Loucy (cell line): ENCODE measurements around the gene SNX8.
"Not testable (repeated sequence)": the region's sequence is repeated elsewhere in the genome, so short reads cannot be mapped to it uniquely, and the experiment has no call there.

Experiments used
- H2AFZ ChIP-seq: fragments of 200-600 bp; sonication (generic); 2 replicates; pipeline ENCODE4 v1.6.0; 2016; ENCODE audit warnings: antibody characterized with exemption, mild to moderate bottlenecking, low read length, moderate library complexity
- H3F3A ChIP-seq: fragments of 200-600 bp; 2 replicates; pipeline ENCODE4 v1.6.0; 2016; ENCODE audit warnings: antibody characterized with exemption, low read depth, mild to moderate bottlenecking
- H3K27me3 ChIP-seq: fragments of 200-600 bp; sonication (generic); 2 replicates; pipeline ENCODE4 v1.6.1; 2014; ENCODE audit warnings: low read length, mild to moderate bottlenecking; ENCODE audit not compliant: insufficient read depth, poor library complexity, severe bottlenecking
- H3K36me3 ChIP-seq: fragments of 200-600 bp; sonication (generic); 2 replicates; pipeline ENCODE4 v1.6.1; 2016; ENCODE audit warnings: low read length; ENCODE audit not compliant: insufficient read depth
- H3K4me1 ChIP-seq: fragments of 200-600 bp; sonication (generic); 2 replicates; pipeline ENCODE4 v1.5.1; 2014; ENCODE audit warnings: low read length, mild to moderate bottlenecking; ENCODE audit not compliant: insufficient read depth, poor library complexity, severe bottlenecking
- H3K4me2 ChIP-seq: fragments of 200-600 bp; sonication (generic); 2 replicates; pipeline ENCODE4 v1.6.0; 2014; ENCODE audit warnings: antibody characterized with exemption, low read length, low read depth, mild to moderate bottlenecking; ENCODE audit not compliant: poor library complexity, severe bottlenecking
- H3K4me3 ChIP-seq: fragments of 200-600 bp; sonication (generic); 2 replicates; pipeline ENCODE4 v1.5.1; 2014; ENCODE audit warnings: low read length, mild to moderate bottlenecking, mixed read lengths; ENCODE audit not compliant: poor library complexity, severe bottlenecking
- H3K79me2 ChIP-seq: fragments of 200-600 bp; sonication (generic); 2 replicates; pipeline ENCODE4 v1.6.1; 2014; ENCODE audit warnings: low read length; ENCODE audit not compliant: insufficient read depth
- H3K9ac ChIP-seq: fragments of 200-600 bp; sonication (generic); 2 replicates; pipeline ENCODE4 v1.6.0; 2014; ENCODE audit warnings: mild to moderate bottlenecking, low read depth, low read length, moderate library complexity; ENCODE audit not compliant: poor library complexity, severe bottlenecking
- H3K9me2 ChIP-seq: fragments of 200-600 bp; sonication (generic); replicated peaks from 2 replicates; pipeline ENCODE4 v1.6.1; 2016; ENCODE audit warnings: low read depth, low read length, mixed read lengths
- H3K9me3 ChIP-seq: fragments of 200-600 bp; sonication (generic); 2 replicates; pipeline ENCODE4 v1.6.1; 2014; ENCODE audit warnings: mild to moderate bottlenecking, antibody characterized with exemption, low read length, low read depth; ENCODE audit not compliant: insufficient read depth
- H4K20me1 ChIP-seq: fragments of 200-600 bp; sonication (generic); 2 replicates; pipeline ENCODE4 v1.6.0; 2014; ENCODE audit warnings: antibody characterized with exemption, low read length, mild to moderate bottlenecking; ENCODE audit not compliant: insufficient read depth, poor library complexity, severe bottlenecking
- EZH2phosphoT487 ChIP-seq: fragments of 200-600 bp; IDR thresholded peaks from 2 replicates; pipeline ENCODE4 v1.6.1; 2018; ENCODE audit warnings: antibody characterized with exemption, mild to moderate bottlenecking, moderate library complexity, borderline replicate concordance
- TF ChIP-seq, protein P1 (sequence below): fragments of 200-600 bp; sonication (generic); conservative IDR thresholded peaks from 2 replicates; pipeline ENCODE4 v1.5.1; 2014; ENCODE audit warnings: mild to moderate bottlenecking, antibody characterized with exemption, low read length

The SNX8 gene

GRCh38 chr7:2271273-2272026, 42.8 kb downstream of the SNX8 start:
- H3K9me2 ChIP-seq, result no peaks in the 10 kb centered on the region
- no peak for TF ChIP-seq EZH2phosphoT487
- TF ChIP-seq, protein P1, sequence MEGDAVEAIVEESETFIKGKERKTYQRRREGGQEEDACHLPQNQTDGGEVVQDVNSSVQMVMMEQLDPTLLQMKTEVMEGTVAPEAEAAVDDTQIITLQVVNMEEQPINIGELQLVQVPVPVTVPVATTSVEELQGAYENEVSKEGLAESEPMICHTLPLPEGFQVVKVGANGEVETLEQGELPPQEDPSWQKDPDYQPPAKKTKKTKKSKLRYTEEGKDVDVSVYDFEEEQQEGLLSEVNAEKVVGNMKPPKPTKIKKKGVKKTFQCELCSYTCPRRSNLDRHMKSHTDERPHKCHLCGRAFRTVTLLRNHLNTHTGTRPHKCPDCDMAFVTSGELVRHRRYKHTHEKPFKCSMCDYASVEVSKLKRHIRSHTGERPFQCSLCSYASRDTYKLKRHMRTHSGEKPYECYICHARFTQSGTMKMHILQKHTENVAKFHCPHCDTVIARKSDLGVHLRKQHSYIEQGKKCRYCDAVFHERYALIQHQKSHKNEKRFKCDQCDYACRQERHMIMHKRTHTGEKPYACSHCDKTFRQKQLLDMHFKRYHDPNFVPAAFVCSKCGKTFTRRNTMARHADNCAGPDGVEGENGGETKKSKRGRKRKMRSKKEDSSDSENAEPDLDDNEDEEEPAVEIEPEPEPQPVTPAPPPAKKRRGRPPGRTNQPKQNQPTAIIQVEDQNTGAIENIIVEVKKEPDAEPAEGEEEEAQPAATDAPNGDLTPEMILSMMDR, result no peak
- no peaks in the 10 kb centered on the region for H3F3A ChIP-seq
- H3K9ac ChIP-seq, result no peak overlapping the region
- no peaks in the 10 kb centered on the region for H3K27me3 ChIP-seq
- H4K20me1 ChIP-seq, result no peaks in the 10 kb centered on the region
- H3K4me3 ChIP-seq, result no peak overlapping the region
- no peak overlapping the region for H3K4me2 ChIP-seq
- H3K4me1 ChIP-seq, result no peaks in the 10 kb centered on the region
- H2AFZ ChIP-seq, result no peak overlapping the region
- H3K9me3 ChIP-seq, result no peaks in the 10 kb centered on the region
- H3K79me2 ChIP-seq, result no peaks in the 10 kb centered on the region
- H3K36me3 ChIP-seq, result peaks cover 6% of the 10 kb centered on the region; the same call in 1 of the 2 replicates

GRCh38 chr7:2270495-2270894, 43.7 kb downstream of the SNX8 start:
- Histone ChIP-seq H3K4me2 (no peak overlapping the region), H3F3A (no peaks in the 10 kb centered on the region), H4K20me1 (no peaks in the 10 kb centered on the region), H3K9ac (no peak overlapping the region), H3K9me3 (no peaks in the 10 kb centered on the region), H3K4me1 (no peaks in the 10 kb centered on the region), H3K36me3 (peaks cover 6% of the 10 kb centered on the region; the same call in 1 of the 2 replicates), H2AFZ (no peak overlapping the region), H3K9me2 (no peaks in the 10 kb centered on the region), H3K4me3 (no peak overlapping the region), H3K27me3 (no peaks in the 10 kb centered on the region), H3K79me2 (no peaks in the 10 kb centered on the region)
- TF ChIP-seq, protein P1, result no peak
- no peak for TF ChIP-seq EZH2phosphoT487

- Histone ChIP-seq H3K79me2 (no peaks in the 10 kb centered on the region), H3K9ac (no peak overlapping the region), H3K27me3 (no peaks in the 10 kb centered on the region), H4K20me1 (no peaks in the 10 kb centered on the region), H3K9me2 (no peaks in the 10 kb centered on the region), H3K4me3 (no peak overlapping the region), H3K36me3 (peaks cover 6% of the 10 kb centered on the region; the same call in 1 of the 2 replicates), H3K4me2 (no peak overlapping the region), H3F3A (no peaks in the 10 kb centered on the region), H2AFZ (no peak overlapping the region), H3K4me1 (no peaks in the 10 kb centered on the region), H3K9me3 (no peaks in the 10 kb centered on the region)
- TF ChIP-seq, protein P1, result no peak
- no peak for TF ChIP-seq EZH2phosphoT487
Observed at GRCh38 chr7:2269991-2270460, 44.2 kb downstream of the SNX8 start.

GRCh38 chr7:2269089-2269990, 44.9 kb downstream of the SNX8 start:
- not testable (repeated sequence) for H3F3A ChIP-seq, H2AFZ ChIP-seq, H4K20me1 ChIP-seq, H3K27me3 ChIP-seq, H3K9ac ChIP-seq, H3K4me3 ChIP-seq, H3K4me2 ChIP-seq, H3K4me1 ChIP-seq, H3K79me2 ChIP-seq, H3K9me3 ChIP-seq, H3K36me3 ChIP-seq, H3K9me2 ChIP-seq
